Calu3 (cell line): ENCODE results near the gene DYNC2H1. TPM values are rescaled to one million over a fixed set of nuclear protein-coding genes. Genes with fewer than 3 reads are reported as not detected.

Source experiments
- BruUV-seq: library from RNA; stranded (reverse); fragments of 400-500 nt; replicated peaks from 2 replicates; lab custom pipeline; 2021; lab: Mats Ljungman, UMichigan
- CTCF ChIA-PET: fragments of 300-600 bp; sonication (Branson Sonifier 250); formaldehyde crosslinking; loops from one replicate; lab custom pipeline; 2022; ENCODE audit warnings: antibody characterized with exemption; lab: Charles Lee
- DNase-seq: peaks from one replicate; pipeline ENCODE4 v3.0.0; 2022
- H3K27ac Mint-ChIP-seq: one replicate; pipeline ENCODE4 v1.8.0; 2022; ENCODE audit warnings: mixed read lengths; ENCODE audit not compliant: unreplicated experiment
- H3K27me3 Mint-ChIP-seq: one replicate; pipeline ENCODE4 v1.8.0; 2022; ENCODE audit warnings: mixed read lengths; ENCODE audit not compliant: unreplicated experiment
- H3K36me3 Mint-ChIP-seq: one replicate; pipeline ENCODE4 v1.8.0; 2022; ENCODE audit warnings: mild to moderate bottlenecking, moderate library complexity, mixed read lengths; ENCODE audit not compliant: insufficient read depth, unreplicated experiment
- H3K4me1 Mint-ChIP-seq: one replicate; pipeline ENCODE4 v1.8.0; 2022; ENCODE audit warnings: mild to moderate bottlenecking, low read depth, mixed read lengths; ENCODE audit not compliant: unreplicated experiment
- H3K4me3 Mint-ChIP-seq: one replicate; pipeline ENCODE4 v1.8.0; 2022; ENCODE audit warnings: mild to moderate bottlenecking, low read depth, moderate library complexity, mixed read lengths; ENCODE audit not compliant: unreplicated experiment
- H3K9me3 Mint-ChIP-seq: one replicate; pipeline ENCODE4 v1.8.0; 2022; ENCODE audit warnings: low read depth, mixed read lengths; ENCODE audit not compliant: unreplicated experiment
- intact Hi-C: fragments of 100-400 bp; cut with micrococcal nuclease; formaldehyde crosslinking; loops from one replicate; pipeline ENCODE4 v1.10.0; 2022; ENCODE audit not compliant: unreplicated experiment
- total RNA-seq: library from RNA; stranded (reverse); gene quantifications from 2 replicates; pipeline ENCODE4 v1.2.3, GENCODE V29; 2022
- TF ChIP-seq, protein P1 (sequence below): fragments of 200-600 bp; IDR thresholded peaks from one replicate; pipeline ENCODE4 v1.8.0; 2022; ENCODE audit warnings: antibody characterized with exemption; ENCODE audit not compliant: unreplicated experiment

The DYNC2H1 gene
- total RNA-seq, 1 experiment from 2014 or later = 3.4 TPM

DNA sequence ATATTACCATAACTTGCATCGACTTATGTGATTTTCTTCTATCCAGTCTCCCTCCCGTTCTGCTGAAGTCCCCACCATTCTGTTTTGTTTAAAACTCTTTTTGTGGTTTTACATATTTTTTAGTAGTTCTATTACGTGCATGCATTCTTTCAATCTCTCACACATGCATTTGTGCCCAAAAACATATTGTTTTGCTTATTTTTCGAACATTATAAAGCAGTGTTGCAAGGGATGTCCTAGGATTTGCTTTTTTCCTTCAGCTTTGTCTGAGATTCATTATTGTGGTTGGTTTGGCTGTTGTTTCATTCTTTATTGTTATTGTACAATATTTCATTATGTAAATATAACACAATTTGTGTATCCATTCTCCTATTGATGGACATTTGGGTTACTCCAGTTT is 235.7 kb downstream of the DYNC2H1 start:
- TF ChIP-seq, protein P1, sequence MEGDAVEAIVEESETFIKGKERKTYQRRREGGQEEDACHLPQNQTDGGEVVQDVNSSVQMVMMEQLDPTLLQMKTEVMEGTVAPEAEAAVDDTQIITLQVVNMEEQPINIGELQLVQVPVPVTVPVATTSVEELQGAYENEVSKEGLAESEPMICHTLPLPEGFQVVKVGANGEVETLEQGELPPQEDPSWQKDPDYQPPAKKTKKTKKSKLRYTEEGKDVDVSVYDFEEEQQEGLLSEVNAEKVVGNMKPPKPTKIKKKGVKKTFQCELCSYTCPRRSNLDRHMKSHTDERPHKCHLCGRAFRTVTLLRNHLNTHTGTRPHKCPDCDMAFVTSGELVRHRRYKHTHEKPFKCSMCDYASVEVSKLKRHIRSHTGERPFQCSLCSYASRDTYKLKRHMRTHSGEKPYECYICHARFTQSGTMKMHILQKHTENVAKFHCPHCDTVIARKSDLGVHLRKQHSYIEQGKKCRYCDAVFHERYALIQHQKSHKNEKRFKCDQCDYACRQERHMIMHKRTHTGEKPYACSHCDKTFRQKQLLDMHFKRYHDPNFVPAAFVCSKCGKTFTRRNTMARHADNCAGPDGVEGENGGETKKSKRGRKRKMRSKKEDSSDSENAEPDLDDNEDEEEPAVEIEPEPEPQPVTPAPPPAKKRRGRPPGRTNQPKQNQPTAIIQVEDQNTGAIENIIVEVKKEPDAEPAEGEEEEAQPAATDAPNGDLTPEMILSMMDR = no peak
- Mint-ChIP-seq H3K9me3 (no peaks in the 10 kb centered on the region), H3K27ac (no peak overlapping the region), H3K27me3 (no peaks in the 10 kb centered on the region), H3K36me3 (no peaks in the 10 kb centered on the region), H3K4me3 (no peak overlapping the region), H3K4me1 (no peaks in the 10 kb centered on the region)
- DNase-seq = no peak
- no TSS peak for BruUV-seq
- CTCF ChIA-PET = interaction anchor here (0.6 kb wide), 1 partner anchor 85 kb away, joined by 3 read pairs; no protein-coding TSS in a partner anchor
- intact Hi-C loops = no loop called here

DNA sequence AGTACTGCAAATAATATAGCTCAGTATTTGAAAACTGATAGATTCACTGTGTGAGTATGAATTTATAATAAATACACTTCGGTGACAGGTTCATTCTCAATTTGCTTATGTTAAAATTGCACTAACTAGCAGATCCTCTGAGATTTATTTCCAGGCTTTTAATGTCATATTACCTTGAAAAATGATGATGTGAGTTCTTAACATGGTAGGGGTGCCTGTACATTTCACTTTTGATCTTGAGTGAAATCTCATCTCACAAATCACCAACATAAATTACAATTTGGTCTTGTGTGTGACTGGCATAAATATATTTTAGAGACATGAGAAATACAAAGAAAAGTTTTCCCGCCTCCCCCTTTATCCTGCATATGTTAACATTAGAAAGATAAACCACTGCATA is 240.4 kb downstream of the DYNC2H1 start:
- CTCF ChIA-PET = no interaction called here
- no peaks in the 10 kb centered on the region for H3K4me1 Mint-ChIP-seq

DNA sequence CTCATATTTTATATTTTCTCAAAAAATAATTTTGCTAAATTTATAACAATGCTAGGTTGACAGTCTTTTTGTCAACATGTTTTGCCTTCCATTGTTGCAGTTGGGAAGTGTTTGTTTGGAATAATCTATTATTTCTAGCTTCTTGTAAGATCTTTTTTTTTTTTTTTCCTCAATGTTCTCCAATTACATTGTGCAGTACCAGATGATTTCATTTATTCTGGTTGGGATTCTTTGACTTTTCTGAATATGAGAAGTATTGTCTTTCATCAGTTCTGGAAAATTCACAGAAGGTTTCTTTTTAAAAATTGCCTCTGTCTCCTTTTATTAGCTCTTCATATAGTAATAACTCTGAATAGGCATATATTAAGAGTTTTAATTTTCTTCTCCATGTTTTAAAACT is 245.4 kb downstream of the DYNC2H1 start:
- Mint-ChIP-seq H3K4me1 (no peaks in the 10 kb centered on the region), H3K4me3 (no peak overlapping the region), H3K27me3 (no peaks in the 10 kb centered on the region), H3K9me3 (no peaks in the 10 kb centered on the region), H3K36me3 (no peaks in the 10 kb centered on the region), H3K27ac (no peak overlapping the region)
- CTCF ChIA-PET = no interaction called here
- intact Hi-C loops = no loop called here
- no TSS peak for BruUV-seq
- DNase-seq = no peak
- TF ChIP-seq, protein P1 = no peak

More for the DNA sequence above, 240.4 kb downstream of the DYNC2H1 start:
- Mint-ChIP-seq H3K36me3 (no peaks in the 10 kb centered on the region), H3K27me3 (no peaks in the 10 kb centered on the region), H3K9me3 (no peaks in the 10 kb centered on the region), H3K27ac (no peak overlapping the region), H3K4me3 (no peak overlapping the region)
- no peak for DNase-seq
- BruUV-seq = no TSS peak
- intact Hi-C loops = no loop called here
- TF ChIP-seq, protein P1 = no peak

DNA sequence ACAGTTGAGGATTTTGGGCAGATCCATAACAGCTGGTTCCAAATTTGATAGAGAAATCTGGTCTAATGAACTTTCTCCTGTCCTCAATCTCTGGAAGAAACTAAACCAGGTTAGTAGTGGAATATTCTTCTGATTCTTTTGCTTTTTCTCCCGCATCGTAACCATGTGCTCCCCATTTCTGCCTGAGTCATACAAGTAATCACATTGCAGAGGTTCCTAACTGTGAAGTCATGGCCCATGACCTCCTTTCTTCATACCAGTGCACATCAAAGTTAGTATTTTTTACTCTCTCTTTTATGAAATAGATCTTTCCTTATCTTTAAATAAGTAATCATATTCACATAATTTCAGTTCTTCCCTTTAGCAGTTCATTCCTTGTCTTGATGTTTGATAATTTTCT is 249.0 kb downstream of the DYNC2H1 start:
- no TSS peak for BruUV-seq
- DNase-seq = no peak
- intact Hi-C loops = no loop called here
- no peaks in the 10 kb centered on the region for H3K36me3 Mint-ChIP-seq
- no peaks in the 10 kb centered on the region for H3K4me1 Mint-ChIP-seq
- no peaks in the 10 kb centered on the region for H3K9me3 Mint-ChIP-seq
- no peak overlapping the region for H3K27ac Mint-ChIP-seq
- no peak overlapping the region for H3K4me3 Mint-ChIP-seq
- TF ChIP-seq, protein P1 = no peak
- H3K27me3 Mint-ChIP-seq = no peaks in the 10 kb centered on the region
- CTCF ChIA-PET = no interaction called here
